Astrocyte of the cerebellum (primary cell): Measurements from ENCODE around the gene MAML3.

Source experiments
- DNase-seq: peaks from one replicate; pipeline ENCODE4 v3.0.0-alpha.2; 2011; ENCODE audit warnings: low read depth
- H3K4me3 ChIP-seq: 2 replicates; pipeline ENCODE4 v1.5.1; 2011; ENCODE audit warnings: mild to moderate bottlenecking, low read depth, low read length, moderate library complexity
- in situ Hi-C: cut with HindIII; loops from 2 replicates; pipeline ENCODE4 v1.10.0; 2017; ENCODE audit warnings: low sequenced_read_pairs
- TF ChIP-seq, protein P1 (sequence below): IDR thresholded peaks from 2 replicates; pipeline ENCODE4 v1.5.1; 2012; ENCODE audit warnings: low read length, low read depth, moderate library complexity, mild to moderate bottlenecking; ENCODE audit errors: missing control alignments

MAML3 gene

DNA sequence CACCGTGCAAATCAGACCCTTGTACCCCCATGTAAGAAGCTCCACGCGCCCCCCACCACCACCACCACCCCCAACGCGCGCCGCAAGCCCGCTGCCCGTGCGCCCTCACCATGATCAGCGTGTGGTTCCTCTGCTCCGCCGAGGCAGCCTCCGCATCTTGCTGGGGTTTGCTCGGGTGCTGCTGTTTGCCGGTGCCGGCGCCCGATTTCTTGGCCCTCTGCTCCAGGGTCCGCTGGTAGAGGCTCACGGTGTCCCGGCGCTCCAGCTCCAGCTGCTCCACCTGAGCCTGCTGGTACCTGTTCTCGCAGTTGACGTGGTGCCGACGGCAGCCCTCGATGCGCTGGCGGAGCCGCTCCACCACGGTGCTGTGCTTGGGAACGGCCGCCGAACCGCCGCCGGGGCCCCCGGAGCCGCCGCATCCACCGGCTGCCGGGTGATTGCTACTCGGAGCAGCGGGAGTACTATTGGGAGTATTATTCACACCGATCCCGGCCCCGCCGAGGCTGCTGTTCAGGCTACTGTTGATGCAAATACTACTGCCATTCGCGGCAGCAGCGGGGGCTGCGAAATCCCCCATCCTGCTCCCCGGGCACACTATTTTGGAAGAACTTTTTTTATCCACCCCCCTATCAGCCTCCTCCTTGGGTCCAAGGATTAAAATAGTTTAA, 1.1 kb downstream of the MAML3 start:
- in situ Hi-C loops: loop anchor here (5.0 kb wide), 2 partner anchors 41 to 84 kb away; no protein-coding TSS in a partner anchor
- H3K4me3 ChIP-seq: peak overlapping the region; percentile 83
- TF ChIP-seq, protein P1, sequence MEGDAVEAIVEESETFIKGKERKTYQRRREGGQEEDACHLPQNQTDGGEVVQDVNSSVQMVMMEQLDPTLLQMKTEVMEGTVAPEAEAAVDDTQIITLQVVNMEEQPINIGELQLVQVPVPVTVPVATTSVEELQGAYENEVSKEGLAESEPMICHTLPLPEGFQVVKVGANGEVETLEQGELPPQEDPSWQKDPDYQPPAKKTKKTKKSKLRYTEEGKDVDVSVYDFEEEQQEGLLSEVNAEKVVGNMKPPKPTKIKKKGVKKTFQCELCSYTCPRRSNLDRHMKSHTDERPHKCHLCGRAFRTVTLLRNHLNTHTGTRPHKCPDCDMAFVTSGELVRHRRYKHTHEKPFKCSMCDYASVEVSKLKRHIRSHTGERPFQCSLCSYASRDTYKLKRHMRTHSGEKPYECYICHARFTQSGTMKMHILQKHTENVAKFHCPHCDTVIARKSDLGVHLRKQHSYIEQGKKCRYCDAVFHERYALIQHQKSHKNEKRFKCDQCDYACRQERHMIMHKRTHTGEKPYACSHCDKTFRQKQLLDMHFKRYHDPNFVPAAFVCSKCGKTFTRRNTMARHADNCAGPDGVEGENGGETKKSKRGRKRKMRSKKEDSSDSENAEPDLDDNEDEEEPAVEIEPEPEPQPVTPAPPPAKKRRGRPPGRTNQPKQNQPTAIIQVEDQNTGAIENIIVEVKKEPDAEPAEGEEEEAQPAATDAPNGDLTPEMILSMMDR: no peak
- no peak for DNase-seq

DNA sequence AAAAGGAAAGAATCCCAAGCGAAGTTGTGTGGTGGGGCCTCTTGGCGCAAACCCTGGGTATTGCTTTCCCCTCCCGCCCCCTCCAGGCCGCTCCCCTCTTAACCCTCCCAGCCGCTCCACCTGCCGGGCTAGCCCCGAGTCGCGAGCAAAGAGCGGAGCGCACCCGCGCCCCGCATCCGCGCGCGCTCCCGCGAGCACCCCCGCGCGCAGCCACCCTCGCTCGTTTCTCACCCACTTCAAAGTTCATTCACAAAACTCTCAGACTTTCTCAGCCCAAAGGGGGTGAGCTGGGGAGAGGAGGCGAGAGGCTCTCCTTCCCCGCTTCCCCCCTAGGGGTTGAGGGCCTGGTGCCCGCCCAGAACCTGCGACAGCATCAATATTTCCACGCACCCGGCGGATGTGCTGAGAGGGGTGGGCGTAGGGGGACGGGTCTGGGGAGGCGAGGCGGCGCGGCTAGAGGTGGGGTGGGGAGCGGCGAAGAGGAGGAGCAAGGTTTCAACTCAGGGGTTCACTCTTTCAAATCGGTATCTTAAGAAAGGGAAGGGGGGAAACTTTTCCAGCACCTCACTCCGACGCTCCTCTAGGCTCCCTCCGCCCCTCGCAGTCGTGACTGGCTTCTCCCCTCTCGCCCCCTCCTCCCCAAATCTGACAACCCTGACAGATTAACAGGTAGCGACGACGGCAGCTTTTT, 1.8 kb downstream of the MAML3 start:
- in situ Hi-C loops: loop anchor here (5.0 kb wide), 2 partner anchors 40 to 85 kb away; no protein-coding TSS in a partner anchor
- H3K4me3 ChIP-seq: peak overlapping the region; percentile 83

DNA sequence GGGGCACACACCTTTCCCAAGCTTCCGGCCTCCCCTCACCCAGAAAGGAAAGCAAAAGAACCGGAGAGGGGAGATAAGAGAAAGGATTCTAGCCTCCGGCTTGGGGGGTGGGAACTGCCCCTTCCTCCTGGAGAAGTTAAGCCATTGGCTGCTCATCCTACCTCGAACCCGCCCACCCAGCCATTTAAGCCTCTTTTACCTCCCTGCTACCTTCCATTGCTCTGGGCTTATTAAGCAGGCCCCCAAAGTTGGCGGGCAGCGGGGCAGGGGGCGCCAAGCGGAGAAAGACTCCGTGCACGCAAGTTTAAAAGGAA, 2.3 kb downstream of the MAML3 start:
- peak; percentile 83 for DNase-seq
- in situ Hi-C loops: loop anchor here (5.0 kb wide), 2 partner anchors 39 to 86 kb away; no protein-coding TSS in a partner anchor
- TF ChIP-seq, protein P1: no peak
- H3K4me3 ChIP-seq: peak overlapping the region; percentile 83

More for the DNA sequence above, 1.8 kb downstream of the MAML3 start:
- no peak for DNase-seq
- TF ChIP-seq, protein P1: peak; percentile 29

DNA sequence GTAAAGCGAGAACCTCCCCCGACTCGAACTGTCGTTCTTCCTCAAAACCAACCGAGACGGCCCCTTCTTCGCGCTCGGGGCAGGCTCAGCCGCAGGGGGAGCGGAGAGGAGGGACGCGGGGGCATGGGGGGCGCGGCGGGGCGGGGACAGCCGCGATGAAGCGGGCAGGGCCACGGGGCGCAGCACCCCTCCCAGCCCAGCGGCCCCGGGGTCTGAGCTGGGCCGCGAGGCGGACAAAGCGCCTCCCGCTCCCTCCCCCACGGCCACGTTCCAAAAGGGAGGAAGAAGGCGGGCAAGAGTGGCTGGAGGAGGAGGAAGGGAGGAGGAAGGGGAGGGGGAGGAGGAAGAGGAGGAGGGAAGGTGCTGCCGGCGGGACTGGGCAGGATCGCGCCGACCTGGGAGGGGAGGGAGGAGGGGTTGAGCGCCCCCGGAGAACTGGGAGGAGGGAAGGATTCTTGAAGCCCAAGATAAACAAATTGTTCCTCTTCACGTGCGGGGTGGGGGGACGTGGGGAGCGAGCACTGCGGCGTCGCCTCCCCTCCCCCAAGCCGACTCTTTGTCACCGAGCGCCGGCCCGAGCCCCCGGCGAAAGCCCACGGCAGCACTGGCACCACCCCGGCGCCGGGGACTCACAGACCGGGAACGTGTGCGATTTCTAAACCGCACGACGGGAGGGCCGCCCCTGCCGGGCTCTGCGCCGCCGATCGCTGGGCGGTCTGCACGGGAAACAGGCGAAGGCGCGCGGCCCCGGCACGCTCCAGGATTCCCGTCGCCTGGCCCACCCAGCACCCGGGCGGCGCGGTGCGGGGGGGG, 2.9 kb downstream of the MAML3 start:
- in situ Hi-C loops: loop anchor here (5.0 kb wide), 2 partner anchors 39 to 86 kb away; no protein-coding TSS in a partner anchor
- H3K4me3 ChIP-seq: peak overlapping the region; percentile 83
- TF ChIP-seq, protein P1: no peak
- peak; percentile 90 for DNase-seq

DNA sequence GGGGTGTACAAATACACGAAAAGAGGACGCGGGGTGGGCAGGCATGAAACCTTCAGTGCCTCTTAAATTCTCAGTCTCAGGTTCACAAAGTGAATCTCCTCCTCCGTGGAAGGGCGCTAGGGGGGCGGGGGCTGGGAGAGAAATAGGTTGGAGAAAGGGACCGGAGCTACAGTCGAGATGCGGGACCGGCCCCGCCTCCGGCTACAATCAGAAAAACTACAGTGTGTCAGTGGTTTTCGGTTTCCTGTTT, 3.4 kb downstream of the MAML3 start:
- DNase-seq: no peak
- TF ChIP-seq, protein P1: no peak
- H3K4me3 ChIP-seq: peak overlapping the region; percentile 83
- in situ Hi-C loops: loop anchor here (5.0 kb wide), 2 partner anchors 38 to 87 kb away; no protein-coding TSS in a partner anchor

DNA sequence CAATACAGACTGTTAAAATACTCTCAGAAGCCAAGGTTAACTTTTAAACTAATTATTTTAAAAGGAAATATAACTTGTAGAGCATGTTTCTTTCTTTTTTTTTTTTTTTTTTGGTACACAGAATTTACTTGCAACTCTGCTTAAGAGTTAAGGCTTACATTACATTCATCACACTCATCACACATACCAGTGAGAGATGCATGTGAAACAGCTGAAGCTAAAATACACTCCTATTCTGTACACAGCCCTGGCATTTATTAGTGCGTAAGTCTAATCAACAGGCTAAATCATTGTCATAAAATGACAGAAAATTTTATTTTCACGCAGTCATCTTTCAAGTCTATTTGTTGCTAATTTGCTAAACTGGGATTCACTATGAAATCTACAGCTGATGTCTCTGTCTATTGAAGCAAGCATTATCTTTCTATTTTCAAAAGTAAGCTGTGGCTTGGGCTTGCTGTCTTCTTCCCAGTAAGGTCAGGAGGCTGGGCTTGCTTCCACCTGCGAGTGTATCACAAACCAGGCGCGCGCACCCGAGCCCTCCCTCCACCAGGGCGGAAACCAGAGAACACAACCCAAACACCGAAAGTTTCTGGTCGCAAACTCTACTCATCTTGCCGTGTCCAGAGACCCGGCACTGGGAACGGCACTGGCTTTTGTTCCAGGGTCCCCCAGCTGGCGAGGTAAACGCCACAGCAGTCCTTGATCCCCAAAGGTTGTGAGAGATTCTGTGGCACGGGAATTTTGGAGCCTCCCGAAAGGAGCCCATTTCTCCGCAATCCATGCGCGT, 3.9 kb downstream of the MAML3 start:
- peak overlapping the region; percentile 83 for H3K4me3 ChIP-seq
- TF ChIP-seq, protein P1: peak; percentile 2
- DNase-seq: no peak
- in situ Hi-C loops: loop anchor here (5.0 kb wide), 2 partner anchors 38 to 87 kb away; no protein-coding TSS in a partner anchor
